Activated naive CD8-positive, alpha-beta T cell treated with anti-CD3 and anti-CD28 coated beads, Interleukin-2, amount 50 U/mL, for 24 hours (primary cell): ENCODE data around the gene AHCYL2.
"Not testable (repeated sequence)": the region's sequence is repeated elsewhere in the genome, so short reads cannot be mapped to it uniquely, and the experiment has no call there.

Experiments used
- ATAC-seq: fragments of 150-1000 bp; cut with Tn5 transposase; one replicate; pipeline ENCODE4 v1.10.0; 2021
- DNase-seq: peaks from one replicate; pipeline ENCODE4 v3.0.0; 2021
- H3K27ac Mint-ChIP-seq: one replicate; pipeline ENCODE4 v1.8.0; 2021; ENCODE audit warnings: mild to moderate bottlenecking, mixed read lengths
- H3K27me3 Mint-ChIP-seq: one replicate; pipeline ENCODE4 v1.8.0; 2021; ENCODE audit warnings: mixed read lengths
- H3K36me3 Mint-ChIP-seq: one replicate; pipeline ENCODE4 v1.8.0; 2021; ENCODE audit warnings: low read depth, mixed read lengths
- H3K4me1 Mint-ChIP-seq: one replicate; pipeline ENCODE4 v1.8.0; 2021; ENCODE audit warnings: mixed read lengths
- H3K4me3 Mint-ChIP-seq: one replicate; pipeline ENCODE4 v1.8.0; 2021; ENCODE audit warnings: mild to moderate bottlenecking, moderate library complexity, mixed read lengths
- H3K9me3 Mint-ChIP-seq: one replicate; pipeline ENCODE4 v1.8.0; 2021; ENCODE audit warnings: mixed read lengths

The AHCYL2 gene

GRCh38 chr7:129202058-129202777 is 22.6 kb upstream of the AHCYL2 start:
- no peaks in the 10 kb centered on the region for H3K4me1 Mint-ChIP-seq
- no peak for DNase-seq
- no peaks in the 10 kb centered on the region for H3K9me3 Mint-ChIP-seq
- H3K4me3 Mint-ChIP-seq, result no peak overlapping the region
- no peak overlapping the region for H3K27ac Mint-ChIP-seq
- no peaks in the 10 kb centered on the region for H3K36me3 Mint-ChIP-seq
- peaks cover 2% of the 10 kb centered on the region for H3K27me3 Mint-ChIP-seq
- ATAC-seq, result no peak

- Mint-ChIP-seq H3K27ac (no peak overlapping the region), H3K27me3 (peaks cover 2% of the 10 kb centered on the region), H3K36me3 (no peaks in the 10 kb centered on the region), H3K9me3 (no peaks in the 10 kb centered on the region), H3K4me3 (no peak overlapping the region), H3K4me1 (no peaks in the 10 kb centered on the region)
- ATAC-seq, result no peak
- no peak for DNase-seq
Measured at GRCh38 chr7:129203050-129203741, 21.6 kb upstream of the AHCYL2 start.

- H3K27ac Mint-ChIP-seq, result no peak overlapping the region
- ATAC-seq (no peak), DNase-seq (no peak)
- H3K27me3 Mint-ChIP-seq, result no peaks in the 10 kb centered on the region
- no peak overlapping the region for H3K4me3 Mint-ChIP-seq
- H3K9me3 Mint-ChIP-seq, result no peaks in the 10 kb centered on the region
- no peaks in the 10 kb centered on the region for H3K36me3 Mint-ChIP-seq
- no peaks in the 10 kb centered on the region for H3K4me1 Mint-ChIP-seq
Measured at GRCh38 chr7:129205126-129205818, 19.6 kb upstream of the AHCYL2 start.

GRCh38 chr7:129205987-129206785 is 18.6 kb upstream of the AHCYL2 start:
- Mint-ChIP-seq H3K4me3 (no peak overlapping the region), H3K4me1 (no peaks in the 10 kb centered on the region), H3K27me3 (no peaks in the 10 kb centered on the region), H3K9me3 (no peaks in the 10 kb centered on the region), H3K36me3 (no peaks in the 10 kb centered on the region), H3K27ac (no peak overlapping the region)
- ATAC-seq (no peak), DNase-seq (no peak)

GRCh38 chr7:129208667-129209066 is 16.2 kb upstream of the AHCYL2 start:
- ATAC-seq (no peak), DNase-seq (no peak)
- no peak overlapping the region for H3K4me3 Mint-ChIP-seq
- H3K36me3 Mint-ChIP-seq, result no peaks in the 10 kb centered on the region
- H3K9me3 Mint-ChIP-seq, result no peaks in the 10 kb centered on the region
- H3K27me3 Mint-ChIP-seq, result no peaks in the 10 kb centered on the region
- H3K4me1 Mint-ChIP-seq, result no peaks in the 10 kb centered on the region
- no peak overlapping the region for H3K27ac Mint-ChIP-seq

- Mint-ChIP-seq H3K27me3 (no peaks in the 10 kb centered on the region), H3K27ac (no peak overlapping the region), H3K9me3 (no peaks in the 10 kb centered on the region), H3K4me3 (no peak overlapping the region), H3K4me1 (no peaks in the 10 kb centered on the region), H3K36me3 (no peaks in the 10 kb centered on the region)
- no peak for DNase-seq
- ATAC-seq, result no peak
Measured at GRCh38 chr7:129209067-129209926, 15.5 kb upstream of the AHCYL2 start.

GRCh38 chr7:129210256-129210988 is 14.4 kb upstream of the AHCYL2 start:
- DNase-seq, result peak; percentile 83
- peak; percentile 83 for ATAC-seq
- no peak overlapping the region for H3K27ac Mint-ChIP-seq
- no peaks in the 10 kb centered on the region for H3K27me3 Mint-ChIP-seq
- H3K36me3 Mint-ChIP-seq, result no peaks in the 10 kb centered on the region
- no peaks in the 10 kb centered on the region for H3K9me3 Mint-ChIP-seq
- H3K4me3 Mint-ChIP-seq, result no peak overlapping the region
- no peaks in the 10 kb centered on the region for H3K4me1 Mint-ChIP-seq

GRCh38 chr7:129210989-129211312 is 13.9 kb upstream of the AHCYL2 start:
- Mint-ChIP-seq H3K4me1 (no peaks in the 10 kb centered on the region), H3K36me3 (no peaks in the 10 kb centered on the region), H3K27me3 (no peaks in the 10 kb centered on the region), H3K27ac (no peak overlapping the region), H3K9me3 (no peaks in the 10 kb centered on the region), H3K4me3 (no peak overlapping the region)
- ATAC-seq (no peak), DNase-seq (no peak)

- H3K27me3 Mint-ChIP-seq, result no peaks in the 10 kb centered on the region
- H3K36me3 Mint-ChIP-seq, result no peaks in the 10 kb centered on the region
- H3K4me3 Mint-ChIP-seq, result no peak overlapping the region
- no peak for DNase-seq
- no peak overlapping the region for H3K27ac Mint-ChIP-seq
- H3K4me1 Mint-ChIP-seq, result no peaks in the 10 kb centered on the region
- H3K9me3 Mint-ChIP-seq, result no peaks in the 10 kb centered on the region
- no peak for ATAC-seq
Measured at GRCh38 chr7:129212126-129212525, 12.7 kb upstream of the AHCYL2 start.

GRCh38 chr7:129212596-129212995 is 12.2 kb upstream of the AHCYL2 start:
- Mint-ChIP-seq H3K27ac (no peak overlapping the region), H3K4me3 (no peak overlapping the region), H3K36me3 (no peaks in the 10 kb centered on the region), H3K9me3 (no peaks in the 10 kb centered on the region), H3K27me3 (no peaks in the 10 kb centered on the region), H3K4me1 (no peaks in the 10 kb centered on the region)
- DNase-seq (no peak), ATAC-seq (no peak)

- Mint-ChIP-seq H3K36me3 (no peaks in the 10 kb centered on the region), H3K27ac (no peak overlapping the region), H3K27me3 (peaks cover 3% of the 10 kb centered on the region), H3K9me3 (no peaks in the 10 kb centered on the region), H3K4me3 (no peak overlapping the region), H3K4me1 (no peaks in the 10 kb centered on the region)
- ATAC-seq (no peak), DNase-seq (no peak)
Measured at GRCh38 chr7:129213828-129214227, 11.0 kb upstream of the AHCYL2 start.

GRCh38 chr7:129215691-129216090 is 9.1 kb upstream of the AHCYL2 start:
- not testable (repeated sequence) for H3K27ac Mint-ChIP-seq, DNase-seq, H3K4me1 Mint-ChIP-seq, H3K9me3 Mint-ChIP-seq, H3K27me3 Mint-ChIP-seq, ATAC-seq, H3K36me3 Mint-ChIP-seq, H3K4me3 Mint-ChIP-seq

GRCh38 chr7:129216101-129216715 is 8.6 kb upstream of the AHCYL2 start:
- not testable (repeated sequence) for H3K9me3 Mint-ChIP-seq, DNase-seq, H3K4me1 Mint-ChIP-seq, ATAC-seq, H3K4me3 Mint-ChIP-seq, H3K27me3 Mint-ChIP-seq, H3K27ac Mint-ChIP-seq, H3K36me3 Mint-ChIP-seq
